Esophagus squamous epithelium (tissue), 5 donors: ENCODE measurements around the gene KIF1B. TPM values are rescaled to one million over a fixed set of nuclear protein-coding genes. Genes with fewer than 3 reads are reported as not detected.

Experiments
- DNase-seq: peaks from one replicate; lab custom pipeline; 2025; lab: John Stamatoyannopoulos, UW
- H3K27ac ChIP-seq, 4 donors: fragments of 200-600 bp; sonication (generic); one replicate each; pipeline ENCODE4 v1.5.1; 2016 to 2019; ENCODE audit warnings: mild to moderate bottlenecking in 1 of 4
- H3K27me3 ChIP-seq, 4 donors: fragments of 200-600 bp; sonication (generic); 1 replicate in 3 of 4; 2 replicates in 1 of 4; pipeline versions ENCODE4 v1.5.1 to v1.6.0; 2017 to 2021; ENCODE audit warnings: antibody characterized with exemption in 1 of 4
- H3K36me3 ChIP-seq, 3 donors: fragments of 200-600 bp; sonication (generic); one replicate each; pipeline ENCODE4 v1.5.1; 2016 to 2019
- H3K4me1 ChIP-seq, 3 donors: fragments of 200-600 bp; sonication (generic); one replicate each; pipeline ENCODE4 v1.5.1; 2017 to 2019
- H3K4me3 ChIP-seq, 4 donors: fragments of 200-600 bp; sonication (generic); 1 replicate in 3 of 4; 2 replicates in 1 of 4; pipeline ENCODE4 v1.5.1; 2016 to 2019; ENCODE audit warnings: mild to moderate bottlenecking in 2 of 4, moderate library complexity in 1 of 4
- H3K9me3 ChIP-seq, 3 donors: fragments of 200-600 bp; sonication (generic); one replicate each; pipeline ENCODE4 v1.5.1; 2016 to 2019
- CTCF ChIP-seq, 6 experiments: fragments of 450-650 bp in 4 of 6; fragments of 200-600 bp in 2 of 6; sonication (generic) in 2 of 6; IDR thresholded peaks; one replicate each; pipeline ENCODE4 v1.5.1; 2016 to 2019; ENCODE audit warnings: antibody characterized with exemption in 6 of 6, mild to moderate bottlenecking in 4 of 6, moderate library complexity in 4 of 6
- POLR2A ChIP-seq, 4 donors: fragments of 450-650 bp; IDR thresholded peaks; one replicate each; pipeline ENCODE4 v1.6.1; 2017; ENCODE audit warnings: antibody characterized with exemption in 4 of 4, mild to moderate bottlenecking in 4 of 4, moderate library complexity in 3 of 4
- WGBS, 2 donors: methylation state at CpG; one replicate each; pipeline ENCODE4 v1.1.5; 2018; 5-methylcytosine and 5-hydroxymethylcytosine counted together
- intact Hi-C: fragments of 100-400 bp; cut with DNase I; formaldehyde crosslinking; loops from one replicate; pipeline ENCODE4 v1.15.0; 2022
- total RNA-seq, 4 donors: library from RNA; depleted of rRNA; stranded (reverse); fragments of >200 nt; gene quantifications; one replicate each; pipeline ENCODE4 v1.1.0, GENCODE V29; 2016
- donor health status: DM: yes; HTN: yes; CAD: no.

The KIF1B gene
- total RNA-seq, 4 donors from 2014 or later, result 27.1 to 40.6 (median 38.1) TPM

GRCh38 chr1:10229903-10230302 is 19.5 kb downstream of the KIF1B start:
- H3K4me3 ChIP-seq, result no peak overlapping the region
- no peak overlapping the region for H3K27ac ChIP-seq
- H3K4me1 ChIP-seq, result peaks cover 0 to 21% (median 4%) of the 10 kb centered on the region in 3 donors
- DNase-seq, result no peak
- TF ChIP-seq POLR2A (IDR thresholded peaks at IDR 0.05) (no peak), CTCF (IDR thresholded peaks at IDR 0.05) (no peak)
- intact Hi-C loops, result no loop called here
- WGBS, 2 donors, result 92 to 94% methylated on average over 5 of the region's 5 CpGs
- H3K27me3 ChIP-seq, result no peaks in the 10 kb centered on the region
- H3K9me3 ChIP-seq, result no peaks in the 10 kb centered on the region
- peaks cover 0 to 17% (median 0%) of the 10 kb centered on the region in 3 donors for H3K36me3 ChIP-seq

GRCh38 chr1:10232163-10232562 is 21.8 kb downstream of the KIF1B start:
- Histone ChIP-seq H3K4me3 (no peak overlapping the region), H3K9me3 (no peaks in the 10 kb centered on the region), H3K27ac (no peak overlapping the region), H3K4me1 (peaks cover 0 to 28% (median 0%) of the 10 kb centered on the region in 3 donors), H3K36me3 (peaks cover 0 to 32% (median 0%) of the 10 kb centered on the region in 3 donors), H3K27me3 (no peaks in the 10 kb centered on the region)
- no peak for TF ChIP-seq POLR2A (IDR thresholded peaks at IDR 0.05)
- TF ChIP-seq CTCF (IDR thresholded peaks at IDR 0.05), result no peak
- no peak for DNase-seq
- intact Hi-C loops, result no loop called here
- 48 to 58% methylated on average over 5 of the region's 5 CpGs for WGBS, 2 donors

GRCh38 chr1:10236405-10237156 is 26.2 kb downstream of the KIF1B start:
- intact Hi-C loops, result no loop called here
- Histone ChIP-seq H3K9me3 (no peaks in the 10 kb centered on the region), H3K27me3 (no peaks in the 10 kb centered on the region), H3K4me1 (peaks cover 0 to 28% (median 0%) of the 10 kb centered on the region in 3 donors), H3K36me3 (peaks cover 0 to 32% (median 0%) of the 10 kb centered on the region in 3 donors), H3K4me3 (no peak overlapping the region), H3K27ac (no peak overlapping the region)
- no peak for DNase-seq
- 69 to 79% methylated on average over 2 of the region's 2 CpGs for WGBS, 2 donors
- TF ChIP-seq CTCF (IDR thresholded peaks at IDR 0.05), result no peak
- TF ChIP-seq POLR2A (IDR thresholded peaks at IDR 0.05), result no peak

GRCh38 chr1:10237157-10237539 is 26.8 kb downstream of the KIF1B start:
- 76 to 86% methylated on average over 1 of the region's 1 CpG for WGBS, 2 donors

More at GRCh38 chr1:10237157-10237539, 26.8 kb downstream of the KIF1B start:
- Histone ChIP-seq H3K9me3 (no peaks in the 10 kb centered on the region), H3K27ac (no peak overlapping the region), H3K4me3 (no peak overlapping the region), H3K4me1 (peaks cover 0 to 29% (median 0%) of the 10 kb centered on the region in 3 donors), H3K36me3 (peaks cover 0 to 32% (median 0%) of the 10 kb centered on the region in 3 donors), H3K27me3 (no peaks in the 10 kb centered on the region)
- no peak for DNase-seq
- TF ChIP-seq CTCF (IDR thresholded peaks at IDR 0.05), result no peak
- no peak for TF ChIP-seq POLR2A (IDR thresholded peaks at IDR 0.05)
- intact Hi-C loops, result no loop called here
